Stomach smooth muscle (tissue), 2 donors: ENCODE data around the gene SH3PXD2B.
A peak's percentile ranks its signal among the peaks of the same experiment; 100 is the strongest.

ENCODE experiments used
- H3K27ac ChIP-seq: one replicate; pipeline ENCODE4 v1.7.0; 2013; ENCODE audit warnings: mild to moderate bottlenecking, low read length, inconsistent platforms
- H3K27me3 ChIP-seq, 2 donors: one replicate each; pipeline ENCODE4 v1.7.0; 2013; ENCODE audit warnings: low read length in 2 of 2; ENCODE audit not compliant: insufficient read depth in 2 of 2, control insufficient read depth in 1 of 2
- H3K36me3 ChIP-seq, 2 donors: one replicate each; pipeline ENCODE4 v1.7.0; 2013; ENCODE audit warnings: low read length in 2 of 2; ENCODE audit not compliant: control insufficient read depth in 2 of 2, insufficient read depth in 2 of 2
- H3K4me1 ChIP-seq: one replicate; pipeline ENCODE4 v1.7.0; 2013; ENCODE audit warnings: low read length; ENCODE audit not compliant: control insufficient read depth, insufficient read depth
- H3K4me3 ChIP-seq, 2 donors: one replicate each; pipeline ENCODE4 v1.7.0; 2013; ENCODE audit warnings: low read length in 2 of 2
- H3K9ac ChIP-seq, 2 donors: one replicate each; pipeline ENCODE4 v1.7.0; 2013; ENCODE audit warnings: low read length in 2 of 2, mild to moderate bottlenecking in 1 of 2
- H3K9me3 ChIP-seq, 2 donors: one replicate each; pipeline ENCODE4 v1.7.0; 2013; ENCODE audit warnings: low read length in 2 of 2; ENCODE audit not compliant: control insufficient read depth in 2 of 2
- donor health status: healthy.
- donor health status: Pancreatic carcinoma.

SH3PXD2B gene

GRCh38 chr5:172436078-172436878, 18.0 kb downstream of the SH3PXD2B start:
- Histone ChIP-seq H3K4me1 (peaks cover 35% of the 10 kb centered on the region), H3K4me3 (no peak overlapping the region), H3K36me3 (peaks cover 0 to 2% of the 10 kb centered on the region in 2 donors), H3K27ac (peak overlapping the region; percentile 76), H3K9me3 (no peaks in the 10 kb centered on the region), H3K9ac (peak overlapping the region in 1 of 2 donors; percentile 13), H3K27me3 (no peaks in the 10 kb centered on the region)

- Histone ChIP-seq H3K4me1 (peaks cover 39% of the 10 kb centered on the region), H3K27ac (peak overlapping the region; percentile 76), H3K27me3 (no peaks in the 10 kb centered on the region), H3K4me3 (no peak overlapping the region), H3K9me3 (no peaks in the 10 kb centered on the region), H3K36me3 (peaks cover 0 to 2% of the 10 kb centered on the region in 2 donors), H3K9ac (no peak overlapping the region)
Observed at GRCh38 chr5:172435362-172436077, 18.8 kb downstream of the SH3PXD2B start.

- no peaks in the 10 kb centered on the region for H3K27me3 ChIP-seq
- H3K9ac ChIP-seq: no peak overlapping the region
- no peak overlapping the region for H3K4me3 ChIP-seq
- H3K9me3 ChIP-seq: no peaks in the 10 kb centered on the region
- peaks cover 0 to 5% of the 10 kb centered on the region in 2 donors for H3K36me3 ChIP-seq
- H3K4me1 ChIP-seq: peaks cover 45% of the 10 kb centered on the region
- H3K27ac ChIP-seq: no peak overlapping the region
Observed at GRCh38 chr5:172434251-172434650, 20.1 kb downstream of the SH3PXD2B start.

GRCh38 chr5:172433513-172433912, 20.8 kb downstream of the SH3PXD2B start:
- Histone ChIP-seq H3K27ac (no peak overlapping the region), H3K9me3 (no peaks in the 10 kb centered on the region), H3K36me3 (peaks cover 0 to 5% of the 10 kb centered on the region in 2 donors), H3K9ac (no peak overlapping the region), H3K4me3 (no peak overlapping the region), H3K4me1 (peaks cover 50% of the 10 kb centered on the region), H3K27me3 (no peaks in the 10 kb centered on the region)

GRCh38 chr5:172433071-172433470, 21.3 kb downstream of the SH3PXD2B start:
- no peaks in the 10 kb centered on the region for H3K27me3 ChIP-seq
- H3K4me3 ChIP-seq: no peak overlapping the region
- H3K36me3 ChIP-seq: peaks cover 0 to 5% of the 10 kb centered on the region in 2 donors
- H3K9ac ChIP-seq: no peak overlapping the region
- peaks cover 50% of the 10 kb centered on the region for H3K4me1 ChIP-seq
- no peak overlapping the region for H3K27ac ChIP-seq
- no peaks in the 10 kb centered on the region for H3K9me3 ChIP-seq

GRCh38 chr5:172430354-172430753, 24.0 kb downstream of the SH3PXD2B start:
- no peak overlapping the region for H3K9ac ChIP-seq
- no peak overlapping the region for H3K4me3 ChIP-seq
- H3K36me3 ChIP-seq: peaks cover 0 to 5% of the 10 kb centered on the region in 2 donors
- H3K4me1 ChIP-seq: peaks cover 40% of the 10 kb centered on the region
- H3K27me3 ChIP-seq: no peaks in the 10 kb centered on the region
- H3K27ac ChIP-seq: peak overlapping the region; percentile 46
- no peaks in the 10 kb centered on the region for H3K9me3 ChIP-seq

GRCh38 chr5:172429201-172429940, 25.0 kb downstream of the SH3PXD2B start:
- Histone ChIP-seq H3K4me1 (peaks cover 49% of the 10 kb centered on the region), H3K9me3 (no peaks in the 10 kb centered on the region), H3K9ac (no peak overlapping the region), H3K36me3 (peaks cover 0 to 5% of the 10 kb centered on the region in 2 donors), H3K27ac (peak overlapping the region; percentile 46), H3K4me3 (peak overlapping the region in 1 of 2 donors; percentile 22), H3K27me3 (no peaks in the 10 kb centered on the region)

- H3K4me1 ChIP-seq: peaks cover 57% of the 10 kb centered on the region
- H3K27ac ChIP-seq: peak overlapping the region; percentile 46
- no peaks in the 10 kb centered on the region for H3K9me3 ChIP-seq
- H3K4me3 ChIP-seq: no peak overlapping the region
- peaks cover 0 to 5% of the 10 kb centered on the region in 2 donors for H3K36me3 ChIP-seq
- no peaks in the 10 kb centered on the region for H3K27me3 ChIP-seq
- no peak overlapping the region for H3K9ac ChIP-seq
Observed at GRCh38 chr5:172428224-172429166, 25.8 kb downstream of the SH3PXD2B start.

GRCh38 chr5:172427202-172427601, 27.1 kb downstream of the SH3PXD2B start:
- H3K27me3 ChIP-seq: no peaks in the 10 kb centered on the region
- no peaks in the 10 kb centered on the region for H3K9me3 ChIP-seq
- H3K4me3 ChIP-seq: no peak overlapping the region
- H3K36me3 ChIP-seq: peaks cover 0 to 5% of the 10 kb centered on the region in 2 donors
- peak overlapping the region; percentile 70 for H3K27ac ChIP-seq
- no peak overlapping the region for H3K9ac ChIP-seq
- H3K4me1 ChIP-seq: peaks cover 68% of the 10 kb centered on the region

GRCh38 chr5:172426086-172426485, 28.2 kb downstream of the SH3PXD2B start:
- no peaks in the 10 kb centered on the region for H3K9me3 ChIP-seq
- peak overlapping the region in 1 of 2 donors; percentile 29 for H3K4me3 ChIP-seq
- H3K9ac ChIP-seq: peak overlapping the region; percentile 14 to 55
- peaks cover 72% of the 10 kb centered on the region for H3K4me1 ChIP-seq
- no peaks in the 10 kb centered on the region for H3K27me3 ChIP-seq
- peak overlapping the region; percentile 70 for H3K27ac ChIP-seq
- peaks cover 0 to 5% of the 10 kb centered on the region in 2 donors for H3K36me3 ChIP-seq
